GM23248 (cell line): ENCODE measurements around the gene KDM6B. TPM values are rescaled to one million over a fixed set of nuclear protein-coding genes. Genes with fewer than 3 reads are reported as not detected.

ENCODE experiments used
- DNase-seq: peaks from one replicate; pipeline ENCODE4 v3.0.0-alpha.2; 2015
- H2AFZ ChIP-seq: fragments of 200-600 bp; sonication (generic); 2 replicates; pipeline ENCODE4 v1.6.1; 2016; ENCODE audit warnings: antibody characterized with exemption
- H3F3A ChIP-seq: fragments of 200-600 bp; sonication (generic); 2 replicates; pipeline ENCODE4 v1.6.1; 2016; ENCODE audit warnings: mild to moderate bottlenecking, antibody characterized with exemption, mixed run types; ENCODE audit not compliant: insufficient read depth
- H3K27ac ChIP-seq: fragments of 200-600 bp; sonication (generic); 2 replicates; pipeline ENCODE4 v1.5.1; 2016; ENCODE audit warnings: mild to moderate bottlenecking
- H3K27me3 ChIP-seq: fragments of 200-600 bp; sonication (generic); replicated peaks from 2 replicates; pipeline ENCODE4 v1.6.1; 2016; ENCODE audit warnings: mild to moderate bottlenecking; ENCODE audit not compliant: insufficient read depth
- H3K36me3 ChIP-seq: fragments of 200-600 bp; sonication (generic); 2 replicates; pipeline ENCODE4 v1.6.1; 2016; ENCODE audit warnings: low read depth, mild to moderate bottlenecking
- H3K4me1 ChIP-seq: fragments of 200-600 bp; sonication (generic); 2 replicates; pipeline ENCODE4 v1.6.1; 2016; ENCODE audit warnings: mild to moderate bottlenecking; ENCODE audit not compliant: insufficient read depth
- H3K4me2 ChIP-seq: fragments of 200-600 bp; sonication (generic); one replicate; pipeline ENCODE4 v1.6.1; 2016; ENCODE audit warnings: mild to moderate bottlenecking; ENCODE audit not compliant: unreplicated experiment
- H3K4me3 ChIP-seq: fragments of 200-600 bp; sonication (generic); 2 replicates; pipeline ENCODE4 v1.5.1; 2016; ENCODE audit warnings: mild to moderate bottlenecking
- H3K79me2 ChIP-seq: fragments of 200-600 bp; sonication (generic); 2 replicates; pipeline ENCODE4 v1.6.1; 2016; ENCODE audit warnings: mild to moderate bottlenecking; ENCODE audit not compliant: insufficient read depth
- H3K9ac ChIP-seq: fragments of 200-600 bp; sonication (generic); 2 replicates; pipeline ENCODE4 v1.6.1; 2016; ENCODE audit warnings: mild to moderate bottlenecking
- H3K9me2 ChIP-seq: fragments of 200-600 bp; sonication (generic); 2 replicates; pipeline ENCODE4 v1.6.1; 2016; ENCODE audit warnings: mixed run types, mild to moderate bottlenecking, moderate library complexity; ENCODE audit not compliant: insufficient read depth
- H3K9me3 ChIP-seq: fragments of 200-600 bp; sonication (generic); one replicate; pipeline ENCODE4 v1.6.1; 2017; ENCODE audit warnings: low read depth
- H4K20me1 ChIP-seq: fragments of 200-600 bp; sonication (generic); 2 replicates; pipeline ENCODE4 v1.6.0; 2016; ENCODE audit not compliant: insufficient read depth
- EZH2 ChIP-seq: fragments of 200-600 bp; sonication (generic); IDR thresholded peaks from 2 replicates; pipeline ENCODE4 v1.6.1; 2018; ENCODE audit warnings: antibody characterized with exemption, mild to moderate bottlenecking; ENCODE audit not compliant: insufficient read depth, poor library complexity, severe bottlenecking
- EZH2phosphoT487 ChIP-seq: fragments of 200-600 bp; sonication (generic); IDR thresholded peaks from 2 replicates; pipeline ENCODE4 v1.6.1; 2018; ENCODE audit warnings: antibody characterized with exemption, moderate library complexity, mild to moderate bottlenecking, low read depth; ENCODE audit not compliant: insufficient read depth
- WGBS, 2 experiments: methylation state at CpG; one replicate each; pipeline ENCODE4 v1.1.6; 2015 to 2017; ENCODE audit warnings: low lambda C conversion rate in 2 of 2, low coverage in 1 of 2; ENCODE audit errors: missing lambda C conversion rate in 2 of 2; 5-methylcytosine and 5-hydroxymethylcytosine counted together
- in situ Hi-C: fragments of 300-500 bp; cut with MboI; formaldehyde crosslinking; loops from 2 replicates; pipeline ENCODE4 v1.15.0; 2020
- polyA plus RNA-seq: library from polyadenylated mRNA; unstranded; fragments of >200 nt; fragmentation: Nextera tagmentation; extraction: Ambion mirVana; gene quantifications from 2 replicates; pipeline ENCODE4 v1.2.1, GENCODE V29; 2016
- total RNA-seq: library from RNA; depleted of rRNA; stranded (reverse); fragments of >200 nt; shearing (Covaris generic); gene quantifications from 2 replicates; pipeline ENCODE4 v1.2.3, GENCODE V29; 2014; rRNA removed

KDM6B gene
- total and polyA plus RNA-seq, 2 experiments from 2014 or later, result 1.3 to 2.3 TPM

GRCh38 chr17:7882629-7883028 lies 48.6 kb downstream of the KDM6B start:
- Histone ChIP-seq H3K9me3 (no peaks in the 10 kb centered on the region), H3K27ac (no peak overlapping the region), H3K4me3 (no peak overlapping the region), H4K20me1 (no peaks in the 10 kb centered on the region), H3K4me2 (no peak overlapping the region), H3K36me3 (0 out of 2 replicates have a peak, but pooled peaks cover 3% of the 10 kb centered on the region), H3K79me2 (no peaks in the 10 kb centered on the region), H3K4me1 (peaks cover 16% of the 10 kb centered on the region), H2AFZ (no peak overlapping the region), H3F3A (peaks cover 20% of the 10 kb centered on the region), H3K9me2 (no peaks in the 10 kb centered on the region), H3K27me3 (no peaks in the 10 kb centered on the region), H3K9ac (no peak overlapping the region)
- no peak for DNase-seq
- TF ChIP-seq EZH2phosphoT487, result no peak
- TF ChIP-seq EZH2, result no peak
- 98% methylated on average over 3 of the region's 3 CpGs for WGBS, 2 experiments
- in situ Hi-C loops, result no loop called here

Other genes starting within 250 kb of the KDM6B start
- 3.9 TPM in 1 of 2 replicates, not detected in the other for gene SOX15, start 244.1 kb upstream of the KDM6B start, total RNA-seq
- 0.71 and 1.1 TPM in 2 replicates for gene SOX15, start 244.1 kb upstream of the KDM6B start, polyA plus RNA-seq
- gene FXR2, start 219.3 kb upstream of the KDM6B start, total RNA-seq, result 44.5 and 57.1 TPM in 2 replicates
- gene FXR2, start 219.3 kb upstream of the KDM6B start, polyA plus RNA-seq, result 10.9 and 13.5 TPM in 2 replicates
- 21.5 and 31.8 TPM in 2 replicates for gene SAT2, start 206.4 kb upstream of the KDM6B start, total RNA-seq
- gene SAT2, start 206.4 kb upstream of the KDM6B start, polyA plus RNA-seq, result 41.4 and 43.5 TPM in 2 replicates
- gene SHBG, start 204.1 kb upstream of the KDM6B start, total RNA-seq, result 6.1 TPM in 1 of 2 replicates, not detected in the other
- 0.96 and 1.0 TPM in 2 replicates for gene SHBG, start 204.1 kb upstream of the KDM6B start, polyA plus RNA-seq
- not detected in 2 replicates for gene ATP1B2, start 183.3 kb upstream of the KDM6B start, total RNA-seq
- 0.24 TPM in 1 of 2 replicates, not detected in the other for gene ATP1B2, start 183.3 kb upstream of the KDM6B start, polyA plus RNA-seq
- gene TP53, start 146.7 kb upstream of the KDM6B start, total RNA-seq, result 26.2 and 42.7 TPM in 2 replicates
- gene TP53, start 146.7 kb upstream of the KDM6B start, polyA plus RNA-seq, result 29.8 and 30.8 TPM in 2 replicates
- 1.6 and 5.9 TPM in 2 replicates for gene WRAP53, start 145.7 kb upstream of the KDM6B start, total RNA-seq
- 11.8 and 13.1 TPM in 2 replicates for gene WRAP53, start 145.7 kb upstream of the KDM6B start, polyA plus RNA-seq
- gene EFNB3, start 129.0 kb upstream of the KDM6B start, total RNA-seq, result 1.8 and 3.0 TPM in 2 replicates
- 0.96 and 0.99 TPM in 2 replicates for gene EFNB3, start 129.0 kb upstream of the KDM6B start, polyA plus RNA-seq
- not detected in 2 replicates for gene DNAH2, start 116.5 kb upstream of the KDM6B start, total RNA-seq
- not detected in 2 replicates for gene DNAH2, start 116.5 kb upstream of the KDM6B start, polyA plus RNA-seq
- gene TMEM88, start 20.8 kb downstream of the KDM6B start, total RNA-seq, result not detected in 2 replicates
- gene TMEM88, start 20.8 kb downstream of the KDM6B start, polyA plus RNA-seq, result 0.23 TPM in 1 of 2 replicates, not detected in the other
- 70.4 and 71.5 TPM in 2 replicates for gene NAA38, start 23.3 kb downstream of the KDM6B start, total RNA-seq
- gene NAA38, start 23.3 kb downstream of the KDM6B start, polyA plus RNA-seq, result 185 and 196 TPM in 2 replicates
- gene CYB5D1, start 23.8 kb downstream of the KDM6B start, total RNA-seq, result 11.0 and 20.6 TPM in 2 replicates
- 8.6 and 9.9 TPM in 2 replicates for gene CYB5D1, start 23.8 kb downstream of the KDM6B start, polyA plus RNA-seq
- gene CHD3, start 54.6 kb downstream of the KDM6B start, total RNA-seq, result 56.5 and 73.6 TPM in 2 replicates
- 14.0 and 16.0 TPM in 2 replicates for gene CHD3, start 54.6 kb downstream of the KDM6B start, polyA plus RNA-seq
- 4.3 and 15.3 TPM in 2 replicates for gene RNF227, start 82.1 kb downstream of the KDM6B start, total RNA-seq
- 3.1 and 4.3 TPM in 2 replicates for gene RNF227, start 82.1 kb downstream of the KDM6B start, polyA plus RNA-seq
- gene KCNAB3, start 95.6 kb downstream of the KDM6B start, total RNA-seq, result 0.22 TPM in 1 of 2 replicates, not detected in the other
- gene KCNAB3, start 95.6 kb downstream of the KDM6B start, polyA plus RNA-seq, result 0.08 and 0.24 TPM in 2 replicates
- gene TRAPPC1, start 97.7 kb downstream of the KDM6B start, total RNA-seq, result 35.8 and 37.8 TPM in 2 replicates
- gene TRAPPC1, start 97.7 kb downstream of the KDM6B start, polyA plus RNA-seq, result 321 and 343 TPM in 2 replicates
- gene CNTROB, start 98.0 kb downstream of the KDM6B start, total RNA-seq, result 17.9 and 27.2 TPM in 2 replicates
- 19.4 and 21.2 TPM in 2 replicates for gene CNTROB, start 98.0 kb downstream of the KDM6B start, polyA plus RNA-seq
- 0.22 and 0.89 TPM in 2 replicates for gene GUCY2D, start 168.4 kb downstream of the KDM6B start, total RNA-seq
- gene GUCY2D, start 168.4 kb downstream of the KDM6B start, polyA plus RNA-seq, result 0.05 TPM in 1 of 2 replicates, not detected in the other
- gene ALOX15B, start 204.8 kb downstream of the KDM6B start, total RNA-seq, result not detected in 2 replicates
- gene ALOX15B, start 204.8 kb downstream of the KDM6B start, polyA plus RNA-seq, result not detected in 2 replicates